HG02588 (cell line): ENCODE measurements around the gene SPSB3.

Experiments used
- ATAC-seq: cut with Tn5 transposase; IDR thresholded peaks from one replicate; pipeline ENCODE4 v1.9.1; 2021; ENCODE audit warnings: mild to moderate bottlenecking, moderate library complexity; ENCODE audit not compliant: unreplicated experiment

SPSB3 gene

DNA sequence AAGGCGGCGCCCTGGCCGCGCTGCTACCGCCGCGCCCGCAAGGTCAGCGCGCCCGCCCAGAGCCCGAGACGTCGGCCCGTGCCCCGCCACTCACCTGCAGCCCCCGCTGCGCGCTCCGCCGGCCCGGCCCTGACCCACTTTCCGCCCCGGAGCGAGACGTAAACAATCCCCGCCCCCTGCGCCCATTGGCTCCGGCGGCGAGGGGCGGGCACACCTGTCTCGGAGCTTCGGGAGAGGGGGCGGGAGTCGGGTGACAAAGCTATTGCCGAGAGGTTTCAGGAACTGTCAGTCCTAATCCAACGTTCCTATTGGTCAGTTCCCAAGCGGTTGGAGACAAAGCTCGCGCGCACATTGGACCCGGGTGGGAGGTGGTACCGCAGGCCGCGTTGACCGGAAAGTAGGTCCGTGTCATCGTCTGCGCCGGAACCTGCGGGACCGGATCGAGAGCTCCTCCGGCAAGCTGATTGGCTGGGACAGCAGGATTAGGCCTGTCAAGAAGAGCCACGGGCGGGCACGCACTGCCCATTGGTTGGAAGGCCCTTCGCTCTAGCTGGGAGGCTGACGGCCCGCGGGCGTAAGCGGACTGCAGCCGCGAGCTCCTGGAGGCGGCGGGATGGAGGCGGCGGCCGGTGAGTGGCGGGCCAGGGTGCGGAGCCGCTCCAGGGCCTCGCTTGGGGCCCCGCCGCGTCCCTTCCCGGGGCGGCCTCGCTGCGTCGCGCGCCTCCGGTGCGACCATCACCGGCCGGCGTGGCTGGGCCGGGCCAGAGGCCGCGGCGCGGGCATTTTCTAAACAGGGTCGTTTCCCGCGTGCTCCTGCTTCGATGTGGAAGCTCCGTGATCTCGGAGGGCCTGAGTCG, at the start of gene SPSB3, which contains the start of gene NUBP2:
TSS of gene SPSB3 (minus strand) at position 164 of the 857 bp plus-strand sequence. CDS start 1,088 bp downstream, outside the sequence.
TSS of gene NUBP2 (plus strand) at position 553 of the 857 bp plus-strand sequence. CDS start at position 614, 61 bp downstream.
- peak; percentile 81 for ATAC-seq

DNA sequence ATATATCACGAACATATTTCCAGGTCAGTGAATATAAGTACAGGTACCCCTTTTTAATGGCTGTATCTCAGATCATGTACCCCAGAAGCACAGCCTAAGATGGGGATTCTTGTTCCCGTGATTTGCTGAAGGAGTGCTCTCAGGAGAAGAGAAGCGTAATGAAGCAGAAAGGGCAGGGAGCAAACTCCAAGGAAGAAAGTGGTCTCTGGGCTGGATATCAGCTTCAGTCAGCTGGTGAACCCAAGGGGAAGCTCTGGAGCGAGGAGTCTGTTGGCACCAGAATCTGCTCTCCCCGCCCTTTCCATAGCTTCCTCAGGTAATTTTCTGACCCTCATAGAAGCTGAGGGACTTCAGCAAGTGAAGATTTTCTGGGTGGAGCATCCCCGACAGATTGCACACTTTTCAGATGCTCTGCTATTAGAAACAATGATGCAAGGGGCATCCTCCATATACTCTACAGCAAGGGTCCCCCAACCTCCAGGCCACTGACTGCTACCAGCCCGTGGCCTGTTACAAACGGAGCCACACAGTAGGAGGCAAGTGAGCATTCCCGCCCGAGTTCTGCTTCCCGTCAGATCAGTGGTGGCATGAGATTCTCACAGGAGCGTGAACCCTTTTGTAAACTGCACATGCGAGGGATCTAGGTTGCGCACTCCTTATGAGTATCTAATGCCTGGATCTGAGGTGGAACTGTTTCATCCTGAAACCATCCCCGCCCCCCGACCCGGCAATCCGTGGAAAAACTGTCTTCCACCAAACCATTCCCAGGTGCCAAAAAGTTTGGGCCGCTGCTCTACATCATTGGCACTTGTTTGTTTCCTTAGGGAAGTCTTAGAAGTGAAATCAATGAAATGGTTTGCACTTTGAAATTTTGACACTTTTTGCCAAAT, 49.1 kb upstream of the SPSB3 start:
- ATAC-seq: no peak

DNA sequence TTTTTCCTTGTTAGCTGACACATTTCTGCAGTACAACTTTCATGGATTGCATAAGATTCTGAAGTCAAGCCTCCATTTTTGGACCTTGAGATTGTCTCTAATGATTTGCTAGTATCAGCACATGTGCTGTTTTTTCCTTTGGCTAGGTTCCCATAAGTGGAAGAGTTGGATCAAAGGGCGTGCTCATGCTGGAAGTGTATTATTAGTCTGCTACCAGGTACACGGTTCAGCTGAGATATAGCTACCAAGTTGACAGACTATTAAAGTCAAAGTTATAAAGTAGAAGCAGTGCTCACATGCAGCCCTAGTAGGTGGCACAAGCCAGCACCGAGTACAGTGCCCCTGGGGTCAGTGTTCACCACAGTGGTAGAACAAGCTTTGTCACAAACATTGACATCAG, 47.8 kb upstream of the SPSB3 start:
- ATAC-seq: no peak

DNA sequence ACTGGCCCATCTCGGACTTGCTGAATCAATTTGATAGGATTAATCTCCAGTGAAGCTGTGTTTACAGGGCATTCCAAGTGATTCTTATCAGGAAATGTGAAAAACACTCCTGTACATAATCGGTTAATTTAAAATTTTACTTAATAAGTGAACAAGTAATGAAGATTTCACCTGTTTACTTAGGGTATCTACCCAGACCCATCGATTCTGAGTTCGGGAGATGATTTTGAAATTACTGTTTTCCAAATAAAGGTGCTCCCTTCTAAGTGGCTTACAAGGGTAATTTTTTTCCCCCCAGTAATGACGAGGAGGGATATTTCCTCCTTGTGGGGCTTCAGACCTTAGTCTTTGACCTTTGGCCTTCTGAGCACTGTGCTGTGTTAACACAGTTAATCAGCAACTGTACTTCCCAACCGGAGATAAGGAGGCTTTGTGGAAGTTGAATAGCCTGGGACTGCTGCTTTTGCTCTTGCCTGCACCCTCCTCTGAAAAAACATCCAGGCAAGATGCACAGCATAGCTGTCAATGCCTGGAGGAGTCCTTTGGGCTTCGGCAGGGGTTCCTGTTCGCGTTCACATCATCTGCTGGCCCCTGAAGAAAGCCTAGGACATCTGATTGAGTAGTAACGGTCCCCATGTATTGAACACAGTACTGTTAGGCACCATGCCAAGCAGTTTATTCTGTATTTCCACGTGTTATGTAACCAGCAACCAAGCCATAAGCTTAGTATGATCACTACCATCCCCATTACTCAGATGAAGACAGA, 46.5 kb upstream of the SPSB3 start:
- no peak for ATAC-seq

DNA sequence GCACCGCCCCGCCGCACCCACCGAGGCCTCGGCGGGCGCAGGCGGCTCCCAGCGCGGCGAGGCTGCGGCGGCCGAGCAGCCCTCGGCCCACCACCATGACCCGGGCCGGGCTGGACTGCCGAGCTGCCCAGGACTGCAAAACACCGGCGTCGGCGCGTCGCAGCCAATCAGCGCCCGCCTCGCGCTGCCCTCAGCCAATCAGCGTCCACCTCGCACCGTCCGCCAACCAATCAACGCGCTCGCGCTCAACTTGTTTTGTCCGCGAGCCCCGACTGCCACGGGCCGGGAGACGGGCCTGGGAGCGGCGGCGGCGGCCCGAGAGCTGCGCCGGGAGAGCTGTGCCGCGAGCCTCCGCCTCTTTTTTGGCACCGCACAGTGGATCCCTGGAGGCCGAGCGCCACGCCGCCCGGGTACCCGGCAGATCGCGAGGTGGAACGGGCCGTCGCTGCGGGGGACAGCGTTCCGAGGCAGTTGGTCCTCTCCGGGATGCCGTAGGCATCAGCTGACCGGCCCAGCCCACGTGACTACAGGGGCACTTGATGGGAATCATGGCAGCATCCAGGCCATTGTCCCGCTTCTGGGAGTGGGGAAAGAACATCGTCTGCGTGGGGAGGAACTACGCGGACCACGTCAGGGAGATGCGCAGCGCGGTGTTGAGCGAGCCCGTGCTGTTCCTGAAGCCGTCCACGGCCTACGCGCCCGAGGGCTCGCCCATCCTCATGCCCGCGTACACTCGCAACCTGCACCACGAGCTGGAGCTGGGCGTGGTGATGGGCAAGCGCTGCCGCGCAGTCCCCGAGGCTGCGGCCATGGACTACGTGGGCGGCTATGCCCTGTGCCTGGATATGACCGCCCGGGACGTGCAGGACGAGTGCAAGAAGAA, 44.6 kb upstream of the SPSB3 start, which contains the start of the genes FAHD1 and HAGH:
TSS of gene FAHD1 (plus strand) at position 516 of the 883 bp plus-strand sequence. CDS start at position 549, 33 bp downstream.
TSS of gene HAGH (minus strand) at position 135 of the 883 bp plus-strand sequence. CDS start at position 97, 38 bp downstream.
- ATAC-seq: peak; percentile 85

DNA sequence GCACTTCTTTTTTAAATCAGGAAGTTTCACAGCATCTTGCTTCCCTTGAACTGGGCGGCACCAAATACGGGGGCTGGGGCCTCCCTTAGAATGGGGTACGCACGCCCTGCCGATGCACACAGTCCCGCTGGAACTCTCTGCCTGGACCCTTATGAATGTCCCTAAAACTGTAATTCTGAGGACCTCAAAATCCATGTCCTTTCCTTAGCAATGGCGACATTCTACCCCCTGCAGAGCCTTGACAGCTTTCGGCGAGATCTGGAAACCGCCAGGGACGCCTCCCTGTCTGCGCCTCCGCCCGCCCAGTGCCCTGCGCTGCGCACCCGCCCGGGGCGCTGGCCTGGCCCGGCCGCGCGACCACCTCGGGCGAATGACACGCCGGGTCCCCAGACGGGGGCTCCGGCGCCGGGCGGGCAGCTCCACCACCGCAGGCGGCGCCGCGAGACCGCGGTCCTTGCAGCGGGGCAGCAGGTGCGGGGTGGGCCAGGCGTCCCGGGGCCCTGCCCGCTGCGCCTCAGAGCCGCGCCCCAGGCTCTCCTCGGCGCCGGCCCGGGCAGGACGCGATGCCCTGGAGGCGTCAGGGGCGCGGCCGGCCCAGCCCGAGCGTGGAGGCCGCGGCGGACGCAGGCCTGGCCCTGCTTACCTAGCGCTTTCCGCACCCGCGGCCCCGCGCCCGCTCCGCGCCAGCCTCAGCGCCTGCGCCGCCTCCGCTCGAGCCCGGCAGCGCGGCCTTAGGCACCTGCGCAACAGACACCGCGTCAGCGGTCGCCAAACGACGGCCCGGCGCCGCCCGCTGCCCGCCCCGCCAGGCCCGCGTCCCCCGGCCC, 43.7 kb upstream of the SPSB3 start:
- ATAC-seq: peak; percentile 42

DNA sequence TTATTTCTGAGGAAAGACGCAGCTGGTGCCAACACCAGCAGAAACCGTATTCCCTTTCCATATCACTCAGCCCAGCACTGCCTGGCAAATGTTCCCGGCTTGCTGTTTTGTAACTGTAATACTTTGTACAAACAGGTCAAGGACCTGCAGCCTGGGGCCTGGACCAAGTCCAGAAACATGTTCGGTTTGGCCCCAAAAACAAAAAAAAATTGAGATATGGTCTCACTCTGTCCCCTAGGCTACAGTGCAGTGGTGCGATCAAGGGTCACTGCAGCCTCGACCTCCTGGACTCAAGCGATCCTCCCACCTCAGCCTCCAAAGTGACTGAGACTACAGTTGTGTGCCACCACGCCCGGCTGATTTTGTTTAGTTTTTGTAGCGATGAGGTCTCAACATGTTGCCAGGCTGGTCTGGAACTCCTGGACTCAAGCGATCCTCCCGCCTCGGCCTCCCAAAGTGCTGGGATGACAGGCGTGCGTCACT, 43.1 kb upstream of the SPSB3 start:
- ATAC-seq: no peak

DNA sequence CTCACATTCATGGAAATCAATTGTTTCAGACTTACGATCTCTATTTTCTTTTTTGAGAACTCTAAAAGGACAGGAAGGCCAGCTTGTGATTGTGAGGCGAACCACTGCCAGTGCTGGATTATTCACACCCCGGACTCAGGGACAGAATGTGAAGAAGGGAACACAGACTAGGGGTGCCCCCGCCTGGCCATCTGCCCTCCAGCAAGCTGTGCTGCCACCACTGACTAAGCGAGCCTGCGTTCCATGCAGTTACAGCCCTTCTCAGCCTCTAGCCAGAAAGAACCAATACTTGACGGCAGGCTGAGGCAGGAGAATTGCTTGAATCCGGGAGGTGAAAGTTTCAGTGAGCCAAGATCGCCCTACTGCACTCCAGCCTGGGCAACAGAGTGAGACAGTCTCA, 41.5 kb upstream of the SPSB3 start:
- ATAC-seq: no peak

DNA sequence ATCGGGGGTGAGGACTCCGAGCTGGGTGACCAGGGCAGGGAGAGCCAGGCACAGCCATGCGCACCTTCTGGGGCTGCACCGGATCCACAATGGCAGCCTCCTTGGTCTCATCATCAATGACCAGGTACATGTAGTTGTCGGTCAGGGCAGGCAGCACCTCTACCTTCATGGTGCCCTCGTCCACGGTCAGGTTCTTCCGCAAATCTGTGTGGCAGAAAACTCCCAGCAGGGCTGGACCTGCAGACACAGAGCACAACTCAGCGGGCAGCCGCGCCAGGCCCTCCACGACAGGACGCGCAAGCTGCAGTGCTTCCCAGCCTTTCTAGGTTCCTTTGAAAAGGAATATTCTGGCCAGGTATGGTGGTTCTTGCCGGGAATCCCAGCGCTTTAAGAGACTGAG, 40.4 kb upstream of the SPSB3 start:
- ATAC-seq: no peak

DNA sequence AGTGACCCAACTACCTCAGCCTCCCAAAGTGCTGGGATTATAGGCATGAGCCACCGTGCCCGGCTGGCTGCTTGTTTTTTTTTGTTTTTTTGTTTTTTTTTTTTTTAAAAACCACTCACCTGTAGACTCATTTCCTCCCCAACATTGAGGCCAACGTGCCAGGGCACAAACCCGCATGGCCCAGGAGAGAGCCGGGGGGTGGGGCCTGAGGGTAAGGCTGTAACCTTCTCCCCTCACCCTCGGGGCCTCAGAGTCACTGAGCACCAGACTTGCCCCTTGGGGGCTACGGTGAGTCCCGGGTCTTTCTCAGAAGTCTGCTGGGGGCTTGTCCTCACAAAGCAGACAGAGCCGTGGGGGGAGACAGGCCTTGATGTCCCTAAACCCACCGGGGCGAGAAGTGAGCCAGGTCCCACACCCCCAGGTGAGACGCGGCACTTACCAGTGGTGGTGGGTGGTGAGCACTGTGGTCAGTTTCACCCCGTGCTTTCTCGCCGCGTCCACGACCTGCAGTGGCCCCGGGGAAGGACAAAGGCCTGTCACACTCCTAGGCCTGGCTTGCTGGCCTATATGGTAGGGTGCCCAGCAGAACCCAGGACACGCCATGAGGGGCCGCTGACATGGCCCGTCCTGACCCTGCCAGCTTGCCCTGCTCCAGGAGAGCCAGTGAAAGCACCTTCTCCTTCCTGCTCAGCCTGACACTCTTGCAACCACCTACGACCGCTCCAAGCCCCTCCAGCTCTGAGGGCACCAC, 39.7 kb upstream of the SPSB3 start:
- ATAC-seq: no peak

DNA sequence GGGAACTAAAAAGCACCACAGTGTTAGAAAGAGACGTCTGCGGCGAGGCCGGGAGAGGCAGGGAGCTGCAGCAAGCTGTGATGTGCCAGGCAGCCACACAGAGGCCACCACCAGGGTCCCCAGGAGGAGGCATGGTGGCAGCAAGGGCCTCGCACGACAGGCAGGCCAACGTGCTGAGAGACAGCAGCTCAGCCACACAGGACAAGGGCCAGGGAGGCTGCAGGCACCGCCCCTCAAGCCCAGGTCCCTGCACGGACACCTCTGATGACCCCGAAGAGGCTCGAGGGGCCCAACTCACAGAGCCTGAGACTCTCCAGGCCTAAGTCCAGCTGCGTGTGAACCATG, 38.5 kb upstream of the SPSB3 start:
- no peak for ATAC-seq

DNA sequence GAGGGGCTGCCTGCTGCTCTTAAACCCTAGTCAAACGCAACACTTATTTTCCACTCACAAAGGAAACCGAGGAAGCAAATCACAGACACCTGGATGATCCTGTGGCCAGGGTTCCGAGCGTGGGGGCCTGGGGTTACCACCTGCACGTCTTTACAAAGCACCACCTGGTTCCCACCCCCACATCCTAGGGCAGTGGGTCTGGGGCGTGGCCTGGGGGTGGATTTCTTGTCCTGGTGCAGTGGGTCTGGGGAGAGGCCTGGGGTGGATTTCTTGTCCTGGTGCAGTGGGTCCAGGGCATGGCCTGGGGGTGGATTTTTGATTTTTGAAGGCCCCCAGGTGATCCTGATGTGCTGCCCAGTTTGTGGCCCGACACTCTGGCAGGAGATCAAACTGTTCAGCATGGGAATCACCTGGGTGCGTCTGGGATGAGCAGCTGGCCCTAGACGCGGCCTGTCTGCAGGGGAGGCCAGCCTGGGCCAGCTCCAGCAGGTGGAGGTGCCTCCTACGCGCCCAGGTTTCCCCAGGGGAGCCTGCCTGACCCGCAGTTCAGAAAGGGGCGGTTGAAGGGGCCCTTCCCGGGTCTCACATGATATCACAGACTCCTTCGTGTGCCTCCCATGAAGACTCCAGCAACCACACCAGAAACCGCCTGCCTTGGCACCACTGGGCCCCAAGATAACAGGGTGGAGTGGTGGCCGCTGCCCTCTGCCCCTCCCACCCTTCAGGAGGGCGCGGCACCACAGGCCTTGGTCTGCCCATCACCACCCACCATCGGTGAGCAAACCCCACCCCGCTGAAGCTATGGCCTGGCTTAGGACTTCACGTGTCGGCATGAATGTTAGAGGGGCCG, 38.0 kb upstream of the SPSB3 start:
- no peak for ATAC-seq

DNA sequence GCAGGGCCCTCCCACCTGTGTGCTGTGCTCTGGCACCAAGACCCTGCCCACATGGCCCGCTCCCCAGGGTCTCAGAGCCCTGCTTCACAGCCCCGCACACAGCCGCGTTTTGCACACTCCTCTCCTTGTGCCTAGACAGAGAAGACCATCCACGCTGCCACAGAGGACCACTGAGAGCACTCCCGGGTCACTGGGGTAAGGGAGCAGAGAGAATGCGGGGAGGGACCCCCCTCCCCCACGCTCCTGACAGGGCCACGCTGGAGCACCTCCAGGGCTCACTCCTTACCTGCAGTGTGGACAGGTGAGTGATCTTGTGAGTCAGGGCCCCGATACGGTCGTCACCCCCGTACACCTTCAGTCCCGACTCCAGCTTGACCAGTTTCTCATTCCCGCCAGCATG, 37.2 kb upstream of the SPSB3 start:
- ATAC-seq: no peak

DNA sequence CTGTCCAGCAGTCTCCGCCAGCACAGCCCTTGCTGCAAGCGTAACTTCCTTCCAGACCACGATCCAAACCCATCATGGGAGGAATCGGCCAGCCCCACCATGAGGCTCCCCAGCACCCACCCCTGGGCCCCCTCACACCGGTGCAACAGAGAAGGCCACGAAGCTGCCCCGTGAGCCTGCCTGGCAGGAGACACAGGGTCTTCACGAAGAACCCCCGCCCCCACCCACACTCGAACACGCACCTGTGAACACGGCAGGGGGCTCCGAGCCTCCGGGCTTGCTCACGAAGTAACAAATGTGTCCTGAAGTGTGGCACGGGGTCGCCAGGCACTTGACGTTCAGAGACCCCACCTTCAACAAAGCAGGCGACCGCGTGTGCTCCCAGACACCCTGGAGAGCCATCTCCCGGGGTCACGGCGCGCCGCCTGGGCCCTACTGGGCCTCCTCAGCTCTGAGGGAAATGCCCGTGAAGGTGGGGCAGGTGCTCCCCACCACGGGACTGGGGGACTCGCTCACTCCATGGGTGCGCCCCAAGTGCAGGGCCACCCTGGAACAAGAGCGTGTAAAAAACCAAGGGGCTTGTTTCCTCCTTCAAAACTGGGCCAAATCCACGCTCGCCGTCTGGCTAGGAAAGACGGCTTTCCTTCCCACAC, 36.6 kb upstream of the SPSB3 start:
- no peak for ATAC-seq

DNA sequence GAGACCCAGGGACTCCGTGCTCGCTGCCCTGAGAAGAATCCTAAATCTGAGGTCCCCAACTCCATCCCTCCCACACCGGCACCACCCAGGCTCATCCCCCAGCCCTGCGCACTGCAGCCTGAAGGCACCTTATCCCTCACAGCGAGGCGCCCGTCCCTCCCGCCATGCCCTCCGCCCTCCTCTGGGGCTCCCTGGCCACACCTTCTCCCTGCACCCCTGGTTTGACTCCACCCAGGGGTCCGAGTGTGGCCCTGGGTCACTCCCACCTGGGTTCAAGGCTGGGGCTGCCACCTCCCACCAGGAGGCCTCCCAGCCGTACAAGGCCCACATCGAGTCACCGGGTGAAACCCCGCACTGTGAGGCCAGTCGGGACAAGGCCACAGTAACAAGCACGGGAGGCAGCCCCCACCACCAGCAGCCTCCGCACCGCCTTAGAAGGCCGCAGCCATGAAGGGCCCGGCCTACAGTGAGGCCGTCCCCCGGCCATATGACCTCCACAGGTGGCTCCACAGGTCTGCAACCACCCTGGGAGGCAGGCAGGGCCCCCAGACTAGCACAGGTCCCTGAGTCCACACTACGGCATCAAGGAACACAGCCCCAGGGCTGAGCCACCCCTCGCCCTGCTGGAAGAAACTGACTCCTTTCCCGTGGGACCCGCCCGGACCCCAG, 36.0 kb upstream of the SPSB3 start:
- no peak for ATAC-seq

DNA sequence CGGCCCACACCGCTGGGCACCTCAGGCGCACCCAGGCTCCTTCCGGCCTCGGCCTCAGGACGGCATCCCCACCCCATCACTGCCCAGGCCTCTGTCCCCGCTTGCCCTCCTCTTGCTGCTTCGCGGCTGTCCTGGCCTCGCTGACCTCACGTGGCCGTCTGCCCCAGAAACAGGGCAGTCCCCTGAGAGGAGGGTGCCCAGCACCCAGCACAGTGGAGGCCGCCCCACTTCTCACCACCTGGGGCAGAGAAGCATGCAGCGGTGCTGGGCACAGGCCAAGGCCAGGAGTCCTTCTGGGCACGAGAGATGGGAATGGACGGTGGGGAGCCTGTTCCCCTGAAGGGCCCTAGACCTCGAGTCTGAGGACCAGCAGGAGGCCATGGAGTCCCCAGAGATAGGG, 35.3 kb upstream of the SPSB3 start:
- no peak for ATAC-seq
